ENCODE results near the gene TFPI.
A peak's percentile ranks its signal among the peaks of the same experiment; 100 is the strongest.

The TFPI gene

DNA sequence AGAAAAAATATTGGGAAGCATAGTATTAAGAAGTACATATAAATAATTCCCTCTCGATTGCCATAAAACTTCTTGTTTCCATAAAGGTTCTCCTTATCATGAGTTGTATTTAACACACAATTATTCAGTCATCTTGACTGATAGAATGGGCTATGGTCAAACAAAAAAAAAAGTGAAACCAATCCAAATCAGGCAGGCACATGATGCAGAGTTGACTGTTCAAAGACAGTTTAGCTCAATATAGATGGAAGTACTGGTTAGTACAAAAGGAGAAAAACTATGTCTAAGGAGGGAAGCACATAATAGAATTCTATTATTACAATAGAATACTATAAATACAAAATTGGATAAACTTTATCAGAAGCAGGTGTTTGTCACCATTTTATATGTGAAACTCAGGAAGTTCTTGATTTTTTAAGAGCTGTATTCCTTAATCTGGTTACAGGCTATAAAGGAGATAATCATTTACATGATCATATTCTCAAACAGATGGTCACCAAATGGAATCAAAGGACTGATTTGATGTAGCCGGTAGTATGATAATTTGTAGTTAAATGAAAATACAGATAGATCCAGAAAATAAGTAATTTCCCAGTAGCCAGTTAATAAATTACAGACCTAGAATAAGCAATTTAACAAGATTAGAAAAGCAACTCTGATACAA, 88.0 kb downstream of the TFPI start:
- no peak for DNase-seq

DNA sequence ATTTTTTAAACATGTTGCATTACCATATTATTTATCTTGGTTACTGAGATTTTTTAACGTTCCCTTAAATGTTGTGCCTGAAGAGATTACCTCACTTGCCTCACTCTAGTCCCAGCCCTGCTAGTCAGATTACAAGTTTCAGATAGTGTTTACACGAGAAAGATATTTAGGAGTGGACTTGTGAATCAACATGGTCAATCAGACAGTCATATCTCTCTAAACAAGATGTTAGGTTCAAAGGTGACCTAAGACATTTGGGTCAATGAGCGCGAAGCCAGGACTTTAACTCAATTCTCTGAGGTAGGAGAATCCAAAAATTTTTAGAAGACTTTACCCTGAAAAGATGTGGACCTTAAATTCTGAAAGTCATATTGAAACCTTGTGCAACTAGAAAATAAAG, 91.4 kb downstream of the TFPI start:
- DNase-seq = no peak

DNA sequence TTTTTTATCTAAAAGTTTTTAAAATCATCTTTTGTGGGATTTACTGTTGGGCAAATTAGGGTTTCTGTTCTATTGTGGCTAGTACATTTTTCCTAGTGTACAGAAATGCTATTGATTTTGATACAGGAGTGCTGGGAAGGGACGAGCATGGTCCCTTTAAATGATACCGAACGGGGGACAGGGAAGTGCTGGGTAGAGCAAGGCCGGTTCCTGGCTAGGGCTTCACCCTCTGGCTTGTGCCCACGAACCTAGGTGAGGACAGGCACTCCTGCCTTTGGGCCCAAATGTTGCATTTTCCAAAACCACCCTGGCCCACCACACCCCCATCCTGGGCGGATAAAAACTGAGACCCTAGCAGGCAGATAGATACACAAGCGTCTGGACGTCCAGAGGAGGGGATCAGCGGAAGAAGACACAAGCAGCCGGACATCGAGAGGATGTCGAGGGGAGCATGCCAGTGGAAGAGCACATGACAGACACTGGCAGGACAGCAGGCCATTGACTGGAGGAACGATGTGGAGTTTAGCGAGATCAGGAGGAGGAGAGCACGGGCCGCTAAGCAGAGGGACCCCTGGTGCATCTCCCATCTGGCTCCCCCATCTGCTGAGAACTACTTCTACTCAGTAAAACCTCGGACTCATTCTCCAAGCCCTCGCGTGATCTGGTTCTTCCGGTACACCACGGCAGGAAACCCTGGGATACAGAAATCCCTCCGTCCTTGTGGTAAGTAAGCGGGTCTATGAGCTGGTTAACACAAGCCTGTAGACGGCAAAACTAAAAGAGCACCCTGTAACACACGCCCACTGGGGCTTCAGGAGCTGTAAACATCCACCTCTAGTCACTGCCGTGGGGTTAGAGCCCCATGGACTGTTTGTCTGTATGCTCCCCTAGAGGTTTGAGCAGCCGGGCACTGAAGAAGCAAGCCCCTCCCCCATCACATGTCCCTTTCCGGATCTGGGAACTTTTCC, 92.7 kb downstream of the TFPI start:
- no peak for DNase-seq

DNA sequence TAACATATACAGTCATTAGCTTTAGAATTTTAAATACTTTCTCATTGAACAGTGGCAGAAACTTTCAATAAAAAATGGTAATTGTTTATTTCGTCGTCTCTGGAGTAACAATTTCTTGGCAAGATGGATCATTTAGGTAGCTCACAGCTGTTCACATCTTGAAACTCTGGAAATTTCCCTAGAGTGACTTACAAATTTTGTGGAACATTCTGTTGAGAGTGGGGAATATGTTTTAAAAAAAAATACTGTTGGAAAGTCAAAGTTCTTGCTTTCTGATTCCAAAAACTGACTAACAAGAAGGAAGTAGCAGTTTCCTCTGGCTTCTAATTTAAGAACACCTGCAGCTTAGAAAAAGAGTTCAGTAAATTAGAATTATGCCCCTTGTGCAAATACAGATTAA, 95.0 kb downstream of the TFPI start:
- no peak for DNase-seq

DNA sequence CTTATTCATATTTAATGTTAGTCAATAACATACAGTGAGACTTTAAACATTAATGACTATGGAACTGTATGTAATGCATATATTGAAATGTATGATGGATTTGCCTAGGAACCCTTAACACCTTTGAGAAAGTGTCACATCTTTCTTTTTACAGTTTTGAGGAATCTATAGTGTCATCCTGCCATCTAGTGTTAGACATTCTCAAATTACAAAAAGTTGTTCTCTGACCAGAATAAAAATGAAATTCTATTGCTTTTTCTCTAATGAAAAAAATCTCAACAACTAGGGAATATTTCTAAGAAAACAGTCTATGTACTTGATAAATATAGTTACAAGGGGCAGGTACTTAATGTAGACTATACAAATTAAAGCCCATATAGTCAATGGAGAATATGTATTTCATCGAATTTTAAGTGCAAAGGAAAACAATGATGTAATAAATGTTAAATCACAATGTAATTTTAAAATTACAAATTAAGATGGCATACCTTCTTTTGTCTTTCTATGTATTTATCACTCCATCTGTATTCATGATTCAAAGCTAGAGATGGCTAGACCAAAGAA, 101.1 kb downstream of the TFPI start:
- DNase-seq = no peak

DNA sequence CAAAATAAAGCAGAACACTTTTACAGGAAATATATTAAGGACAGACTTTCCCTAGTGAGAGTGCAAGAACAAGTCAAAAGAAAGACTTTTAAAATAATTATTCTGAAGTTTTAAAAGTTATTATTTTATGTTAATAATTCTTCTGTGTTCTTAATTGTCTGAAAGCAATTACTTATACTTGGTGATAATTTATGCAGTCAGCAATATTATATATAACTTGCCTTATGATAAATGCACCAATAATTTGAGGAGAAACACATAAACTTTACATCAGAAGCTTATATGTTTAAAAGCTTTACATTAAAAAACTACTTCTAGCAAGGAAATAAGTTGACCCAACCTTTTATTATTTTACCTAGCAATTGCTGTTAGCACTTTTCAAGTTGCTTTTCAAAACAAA, 102.7 kb downstream of the TFPI start:
- no peak for DNase-seq

DNA sequence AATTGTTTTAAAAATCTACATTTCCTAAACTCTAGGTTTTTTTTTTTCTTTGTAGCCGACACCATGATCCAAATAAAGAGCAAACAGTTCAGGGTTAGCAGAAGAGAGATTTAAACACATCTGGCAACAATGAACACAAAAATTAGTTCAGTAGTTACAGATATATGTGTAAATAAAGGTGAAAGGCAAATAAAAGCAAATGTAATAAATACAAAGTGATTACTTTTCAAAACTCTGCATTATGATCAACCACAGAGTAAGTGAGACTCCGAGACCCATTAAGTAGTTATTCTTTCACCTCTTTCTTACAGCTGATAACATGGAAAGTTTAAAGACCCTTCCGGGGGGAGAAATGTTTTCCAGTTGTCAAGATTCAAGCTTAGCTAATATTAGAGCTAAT, 106.9 kb downstream of the TFPI start:
- DNase-seq = peak; percentile 6

DNA sequence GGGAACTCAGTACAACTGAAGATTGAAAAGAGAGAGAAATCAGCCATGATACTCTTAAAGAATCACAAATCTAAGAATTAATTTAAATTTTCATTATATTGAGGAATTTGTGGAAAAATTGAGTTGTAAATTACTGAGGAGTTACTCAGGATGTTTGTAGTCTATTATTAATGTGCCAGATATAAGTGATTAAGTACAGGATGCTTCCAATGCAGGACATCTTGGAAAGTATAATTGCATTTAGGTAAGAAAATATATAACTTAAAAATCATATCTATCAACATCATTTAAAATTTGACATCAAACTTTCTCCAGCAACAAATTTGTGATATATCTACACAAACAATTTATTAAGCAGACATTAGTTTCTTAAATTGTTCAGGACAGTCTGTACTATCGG, 107.5 kb downstream of the TFPI start:
- DNase-seq = no peak

DNA sequence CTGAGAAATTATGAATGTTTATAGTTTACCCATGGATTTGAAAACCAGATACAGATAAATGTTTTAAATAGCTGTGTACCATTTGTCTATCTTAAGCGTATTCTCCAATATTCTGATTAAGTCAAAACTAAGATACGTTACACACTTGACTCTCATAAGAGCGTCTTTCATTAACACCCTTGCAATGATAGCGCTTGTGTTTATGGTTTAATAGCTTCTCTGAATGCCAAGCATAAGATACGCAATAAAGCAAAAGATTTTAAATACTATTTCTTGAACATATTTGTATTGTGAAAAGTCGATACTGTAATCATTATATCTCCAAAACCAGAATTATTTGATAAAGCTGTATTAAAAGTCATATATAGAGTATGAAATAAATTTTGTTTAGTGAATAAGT, 109.2 kb downstream of the TFPI start:
- DNase-seq = no peak

DNA sequence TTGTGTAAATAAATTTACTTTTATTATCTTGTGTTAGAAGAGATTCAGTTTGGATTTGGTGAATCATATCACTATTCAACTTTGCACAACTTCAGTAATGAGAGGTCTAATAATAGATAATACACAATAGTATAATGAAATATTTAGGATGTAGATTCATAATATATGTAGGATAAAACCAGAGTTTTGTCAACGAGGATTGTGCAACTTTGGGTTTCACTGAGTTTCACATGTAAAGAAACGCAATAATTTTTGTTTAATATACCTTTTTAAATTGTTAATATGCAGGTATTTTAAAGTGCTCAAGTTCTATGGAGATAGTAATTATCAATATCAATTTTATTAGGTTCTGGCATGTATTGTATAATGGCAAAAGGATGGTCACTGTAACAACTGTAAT, 111.5 kb downstream of the TFPI start:
- no peak for DNase-seq

DNA sequence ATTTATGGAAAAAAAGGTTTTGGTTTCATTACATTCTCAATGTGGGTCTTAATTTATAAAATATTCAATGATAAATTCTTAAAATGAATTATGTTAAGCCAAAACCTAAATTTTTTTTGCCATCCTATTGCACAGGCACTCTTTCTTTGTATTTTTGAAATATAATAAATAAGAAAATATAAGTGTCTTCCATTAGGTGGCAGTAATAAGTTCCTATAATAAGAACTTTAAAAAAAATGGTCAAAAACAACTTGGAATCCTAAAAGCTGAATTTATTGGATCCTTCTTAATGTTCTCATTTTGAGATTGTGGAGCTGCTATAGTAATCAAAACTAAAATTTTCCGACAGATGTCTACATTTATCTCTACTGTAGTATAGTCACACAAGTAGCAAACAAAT, 111.9 kb downstream of the TFPI start:
- DNase-seq = no peak

DNA sequence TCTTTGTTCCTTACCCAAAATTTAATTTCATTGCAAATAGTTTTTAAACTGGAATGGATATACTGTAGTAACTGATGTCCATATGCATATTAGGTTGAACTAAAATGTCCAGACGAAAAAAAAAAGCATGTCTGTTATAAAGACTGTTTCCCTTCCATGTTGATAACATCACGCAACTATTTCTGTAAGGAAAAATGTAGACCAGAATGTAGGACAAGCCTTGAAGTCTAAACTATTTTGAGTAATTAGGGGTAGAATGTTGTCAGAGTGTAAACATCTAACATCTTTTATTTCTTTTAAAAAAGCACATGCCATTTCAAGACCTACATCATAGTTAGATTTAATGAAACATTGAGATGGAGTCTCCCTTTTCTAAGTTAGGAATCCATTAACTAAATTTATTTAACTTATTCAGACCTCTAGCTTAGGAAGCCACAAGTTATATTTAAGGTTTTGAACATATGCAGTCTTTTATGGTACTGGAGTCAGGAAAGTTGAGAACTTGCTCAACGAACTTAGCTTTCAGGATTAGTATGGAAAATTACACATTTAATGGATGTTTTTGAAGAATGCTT, 114.0 kb downstream of the TFPI start:
- DNase-seq = no peak

DNA sequence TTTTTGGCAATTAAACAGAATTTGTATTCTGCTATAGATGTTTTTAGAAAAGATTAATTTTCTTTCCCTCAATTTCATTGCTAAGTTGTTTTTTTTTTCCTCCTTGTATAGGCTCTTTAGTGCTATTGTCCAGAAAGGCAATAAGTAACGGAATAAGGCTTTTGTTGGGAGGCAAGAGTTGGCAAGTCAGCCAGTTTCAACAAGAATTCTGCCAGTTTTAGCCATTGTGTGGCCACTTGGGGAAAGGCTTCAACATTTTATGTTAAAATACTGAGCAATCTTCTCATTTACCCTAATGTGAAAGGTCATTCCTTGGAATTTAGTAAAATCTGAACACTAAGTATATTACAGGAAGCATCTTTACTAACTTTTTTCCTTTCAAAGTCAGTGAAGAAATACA, 115.8 kb downstream of the TFPI start:
- no peak for DNase-seq

DNA sequence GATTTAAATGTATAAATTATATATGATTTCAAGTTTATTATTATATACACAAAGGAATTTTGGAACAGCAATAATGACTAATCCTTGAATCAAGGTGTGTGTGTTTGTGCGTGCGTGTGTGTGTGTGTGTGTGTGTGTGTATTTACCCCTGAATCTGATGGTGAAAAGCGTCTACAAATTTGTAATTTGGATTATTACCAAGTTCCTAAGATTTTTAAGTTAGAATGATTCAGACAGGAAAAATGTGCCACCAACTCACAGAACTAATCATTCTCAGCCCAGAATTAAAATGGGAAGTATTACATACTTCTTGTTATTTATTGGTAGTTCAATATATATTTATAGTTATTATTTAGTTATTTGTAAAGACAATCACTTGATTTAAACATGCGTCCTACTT, 118.5 kb downstream of the TFPI start:
- no peak for DNase-seq

DNA sequence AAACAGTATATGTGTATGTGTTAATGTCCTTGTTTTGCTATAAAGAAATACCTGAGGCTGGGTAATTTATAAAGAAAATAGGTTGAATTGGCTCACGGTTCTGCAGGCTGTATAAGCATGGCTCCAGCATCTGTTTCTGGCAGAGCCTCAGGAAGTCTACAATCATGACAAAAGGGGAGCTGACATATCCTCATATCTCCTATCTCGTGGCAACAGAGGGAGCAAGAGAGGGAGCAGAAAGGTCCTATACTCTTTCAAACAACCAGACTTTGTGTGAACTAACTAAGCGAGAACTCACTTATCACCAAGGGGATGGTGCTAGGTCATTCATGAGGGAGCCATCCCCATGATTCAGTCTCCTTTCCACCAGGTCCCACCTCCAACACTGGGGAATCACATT, 119.2 kb downstream of the TFPI start:
- no peak for DNase-seq

DNA sequence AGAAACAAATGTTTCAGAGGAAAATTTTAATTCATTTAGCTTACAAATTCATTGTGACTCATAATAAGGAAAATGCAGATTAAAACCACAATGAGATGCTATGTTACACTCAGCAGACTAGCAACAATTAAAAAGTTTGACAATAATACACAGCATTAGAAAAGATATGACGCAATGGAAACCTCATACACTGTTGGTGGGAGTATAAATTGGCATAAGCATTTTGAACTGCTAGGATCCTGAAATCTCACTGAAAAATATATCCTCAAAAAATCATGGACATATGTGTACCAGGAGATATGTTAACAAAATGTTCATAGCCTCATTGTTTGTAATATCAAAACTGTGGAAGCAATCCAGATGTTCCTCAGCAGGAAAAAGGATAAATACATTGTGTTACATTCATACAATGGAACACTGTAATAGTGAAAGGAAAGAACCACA, 119.9 kb downstream of the TFPI start:
- no peak for DNase-seq

DNA sequence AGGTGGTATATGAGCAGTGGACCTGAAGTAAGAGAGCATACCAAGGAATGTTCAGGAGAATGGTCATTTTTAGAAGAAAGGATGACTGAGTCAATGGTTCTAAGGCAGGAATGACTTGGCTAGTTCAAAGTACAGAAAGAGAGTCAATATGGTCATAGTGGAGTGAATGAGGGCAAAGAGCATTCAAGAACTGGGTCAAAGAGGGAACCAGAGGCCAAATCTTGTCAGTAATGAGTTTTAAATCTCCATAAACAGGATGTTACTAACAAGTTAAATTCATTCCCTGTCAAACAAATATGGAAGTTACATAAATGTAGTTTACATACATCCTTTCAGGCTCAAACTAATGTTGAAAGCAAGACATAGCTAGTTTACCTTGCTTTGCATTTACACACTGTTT, 122.3 kb downstream of the TFPI start:
- DNase-seq = no peak

DNA sequence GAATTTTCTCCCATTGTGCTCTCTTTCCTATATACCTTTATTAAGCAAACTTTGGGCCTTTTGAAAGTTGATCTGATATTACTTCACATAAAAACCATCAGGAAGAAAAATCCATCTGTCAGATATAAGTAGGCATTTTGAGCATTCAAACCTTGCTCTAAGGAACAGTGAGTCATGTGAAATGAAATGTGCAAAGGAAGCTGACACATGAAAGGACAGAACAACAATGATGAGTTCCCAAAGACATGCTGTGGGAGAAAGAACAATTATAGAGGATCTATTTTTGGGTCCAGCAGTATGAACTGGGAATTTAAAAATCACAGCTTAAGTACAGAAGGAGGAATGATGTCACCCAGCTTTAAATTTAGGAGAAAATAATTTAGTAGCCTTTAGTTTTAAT, 124.2 kb downstream of the TFPI start:
- no peak for DNase-seq

DNA sequence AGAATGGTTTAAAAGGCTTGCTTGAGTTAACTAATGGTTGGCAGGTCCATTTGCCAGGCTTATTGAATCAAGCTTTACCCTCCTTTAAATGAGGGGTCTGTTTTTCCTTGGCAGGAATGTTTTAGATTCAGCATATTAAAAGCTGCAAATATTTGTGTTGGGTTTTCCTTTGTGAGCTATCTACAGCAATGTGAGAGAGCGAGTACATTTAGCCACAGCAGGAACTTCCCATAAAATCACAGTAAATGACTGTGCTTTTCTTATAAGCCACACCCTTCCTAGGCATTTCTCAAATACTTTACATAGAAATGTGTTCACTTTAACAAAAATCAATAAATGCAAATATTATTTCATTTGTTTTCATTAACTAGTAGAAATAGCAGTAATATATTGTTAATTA, 130.1 kb downstream of the TFPI start:
- DNase-seq = no peak

DNA sequence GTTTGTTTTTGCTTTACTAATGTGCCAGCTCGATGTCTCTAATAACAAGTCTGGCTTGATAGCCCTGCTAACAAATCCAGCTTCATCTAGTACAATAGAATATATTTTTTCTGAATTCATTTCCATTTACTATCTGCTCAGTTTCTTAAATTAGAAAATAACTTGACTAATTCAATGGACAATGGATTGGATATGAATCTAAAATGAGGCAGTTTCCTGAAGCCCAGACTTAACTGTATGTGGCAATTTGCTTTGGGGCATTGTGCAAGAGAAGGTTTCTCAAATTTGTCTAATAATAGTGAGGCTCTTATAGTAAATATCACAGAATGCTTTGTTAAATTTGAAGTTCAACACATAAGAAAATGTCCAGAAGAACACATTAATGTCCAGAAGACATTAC, 132.0 kb downstream of the TFPI start:
- DNase-seq = no peak

DNA sequence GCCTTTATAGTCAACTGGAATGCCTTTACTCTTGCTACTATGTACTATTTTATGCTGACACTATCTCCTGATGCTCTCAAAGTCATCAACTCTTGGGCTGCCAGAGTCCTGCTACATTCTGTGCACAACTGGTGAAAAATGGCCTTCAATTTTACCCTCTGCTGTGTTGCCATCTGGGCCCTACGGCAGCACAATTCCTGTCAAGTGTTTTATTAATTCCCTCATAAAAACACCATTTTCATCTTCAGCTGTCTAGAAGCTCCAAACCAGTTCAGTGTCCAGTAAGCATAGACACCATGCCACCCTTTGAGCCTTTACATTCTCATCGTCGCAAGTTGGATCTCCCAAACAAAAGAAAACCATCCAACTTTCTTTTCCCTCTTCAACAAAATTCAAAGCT, 132.7 kb downstream of the TFPI start:
- no peak for DNase-seq

DNA sequence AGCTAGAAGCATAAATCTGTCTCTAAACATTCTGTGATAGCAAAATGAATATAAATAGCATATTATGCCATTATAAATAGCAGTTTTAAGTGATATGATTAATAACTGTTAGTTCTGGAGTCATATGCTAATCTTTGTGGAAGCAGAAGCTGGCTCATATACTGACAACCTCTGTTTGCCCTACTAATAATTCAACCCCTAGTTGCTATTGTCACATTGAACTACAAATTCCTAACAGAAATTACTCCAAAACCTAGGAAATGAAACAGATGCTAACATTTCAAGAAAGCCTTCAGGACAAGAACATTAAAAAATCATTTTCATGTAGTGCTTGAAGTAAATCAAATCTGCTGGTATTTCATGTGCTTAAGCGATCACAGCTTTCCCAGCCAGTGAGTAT, 134.4 kb downstream of the TFPI start:
- DNase-seq = no peak

DNA sequence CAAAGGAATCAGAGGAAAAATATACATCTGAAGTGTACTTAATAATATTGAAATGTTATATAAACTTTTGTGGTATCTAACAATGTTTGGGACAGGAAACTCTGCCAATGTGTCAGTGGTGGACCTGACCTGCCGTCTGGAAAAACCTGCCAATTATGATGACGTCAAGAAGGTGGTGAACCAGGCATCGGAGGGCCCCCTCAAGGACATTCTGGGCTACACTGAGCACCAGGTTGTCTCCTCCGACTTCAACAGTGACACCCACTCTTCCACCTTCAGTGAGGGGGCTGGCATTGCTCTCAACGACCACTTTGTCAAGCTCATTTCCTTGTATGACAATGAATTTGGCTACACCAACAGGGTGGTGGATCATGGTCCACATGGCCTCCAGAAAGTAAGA, 138.8 kb downstream of the TFPI start:
- no peak for DNase-seq

Data from right kidney (tissue), 1 donor.